Measurements from ENCODE around the gene C4orf50.

DNA sequence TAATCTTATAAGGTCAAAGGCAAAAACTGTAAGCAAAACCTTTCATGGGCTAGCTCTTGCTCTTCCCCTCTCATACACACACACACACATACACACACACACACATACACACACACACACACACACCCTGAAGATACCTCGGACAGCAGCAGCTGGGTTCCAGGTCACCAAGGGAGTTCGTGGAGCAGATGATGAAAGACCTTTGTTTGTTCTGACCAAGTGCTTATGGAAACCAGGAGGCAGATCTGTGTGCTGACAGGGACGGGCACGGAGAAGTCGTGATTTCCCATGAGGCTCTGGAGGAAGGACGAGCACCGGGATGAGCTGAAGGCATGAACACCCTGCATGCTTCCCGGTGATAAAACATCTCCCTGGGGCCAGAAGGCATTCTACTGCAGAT, 90.0 kb downstream of the C4orf50 start:
- TF ChIP-seq SP2 (IDR thresholded peaks at IDR 0.05; ENCODE audit: low read length) = no peak
- no peak for TF ChIP-seq PHF8 (conservative IDR thresholded peaks at IDR 0.05; ENCODE audit: low read depth, low read length)
- TF ChIP-seq, protein P1, sequence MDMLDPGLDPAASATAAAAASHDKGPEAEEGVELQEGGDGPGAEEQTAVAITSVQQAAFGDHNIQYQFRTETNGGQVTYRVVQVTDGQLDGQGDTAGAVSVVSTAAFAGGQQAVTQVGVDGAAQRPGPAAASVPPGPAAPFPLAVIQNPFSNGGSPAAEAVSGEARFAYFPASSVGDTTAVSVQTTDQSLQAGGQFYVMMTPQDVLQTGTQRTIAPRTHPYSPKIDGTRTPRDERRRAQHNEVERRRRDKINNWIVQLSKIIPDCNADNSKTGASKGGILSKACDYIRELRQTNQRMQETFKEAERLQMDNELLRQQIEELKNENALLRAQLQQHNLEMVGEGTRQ (IDR thresholded peaks at IDR 0.05; ENCODE audit: low read length) = no peak

All from H1 (cell line).